Measurements from ENCODE around the gene PTMS. TPM values are rescaled to one million over a fixed set of nuclear protein-coding genes. Genes with fewer than 3 reads are reported as not detected.

PTMS gene
- total RNA-seq, 1 donor from 2014 or later = 129 TPM

DNA sequence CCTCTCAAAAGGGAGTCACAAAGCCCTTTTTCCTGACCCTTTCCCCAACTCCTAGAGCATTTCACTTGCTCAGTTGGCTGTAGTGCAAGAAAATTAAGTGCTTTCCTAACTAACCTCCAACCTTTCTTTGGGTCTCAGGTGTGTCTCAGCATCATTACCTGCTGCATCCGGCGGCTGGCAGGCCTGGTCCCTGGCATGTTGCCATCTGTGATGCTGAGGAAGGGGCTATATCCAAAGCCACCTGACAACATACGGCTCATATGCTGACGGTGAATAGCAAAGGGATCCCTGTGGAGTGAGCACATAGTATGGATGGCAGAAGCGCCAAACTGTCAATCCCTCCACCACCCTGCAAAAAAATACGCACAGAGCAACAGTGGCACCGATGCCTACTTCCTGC, 14.4 kb upstream of the PTMS start:
- intact Hi-C loops (cut with micrococcal nuclease) = no loop called here

GRCh38 chr12:6752167-6752920, 13.8 kb upstream of the PTMS start:
- intact Hi-C loops (cut with micrococcal nuclease) = no loop called here

- intact Hi-C loops (cut with micrococcal nuclease) = loop anchor here (1.0 kb wide), 13 partner anchors 11 to 146 kb away; partner anchors contain the start of genes CD4, CHD4, COPS7A and ING4
These were observed 13.0 kb upstream of the PTMS start, which contains the start of gene MLF2 for GRCh38 chr12:6752921-6753771. MLF2 (minus strand) TSS chr12:6753141; CDS start chr12:6752334, 807 bp downstream.

GRCh38 chr12:6753772-6754356, 12.3 kb upstream of the PTMS start:
- intact Hi-C loops (cut with micrococcal nuclease) = loop anchor here (1.0 kb wide), 13 partner anchors 10 to 147 kb away; partner anchors contain the start of genes CD4, CHD4, COPS7A and ING4

DNA sequence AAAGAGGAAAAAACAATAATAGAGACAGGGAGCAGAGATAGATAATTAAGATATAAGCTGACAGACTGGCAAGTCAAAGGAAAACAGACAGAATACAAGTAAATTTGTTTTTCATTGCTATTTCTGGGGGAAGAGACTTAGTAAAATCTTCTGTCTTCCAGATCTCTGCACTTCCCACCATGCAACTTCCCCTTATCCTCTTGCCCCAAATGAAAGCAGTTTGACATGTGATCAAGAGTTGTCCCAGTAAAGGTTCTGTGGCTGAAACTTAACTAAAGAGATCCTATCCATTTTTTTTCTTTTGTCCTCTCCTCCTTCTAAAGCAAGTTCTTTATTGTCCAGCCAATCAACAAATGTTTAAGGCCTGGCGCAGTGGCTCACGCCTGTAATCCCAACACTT, 11.8 kb upstream of the PTMS start:
- intact Hi-C loops (cut with micrococcal nuclease) = no loop called here

DNA sequence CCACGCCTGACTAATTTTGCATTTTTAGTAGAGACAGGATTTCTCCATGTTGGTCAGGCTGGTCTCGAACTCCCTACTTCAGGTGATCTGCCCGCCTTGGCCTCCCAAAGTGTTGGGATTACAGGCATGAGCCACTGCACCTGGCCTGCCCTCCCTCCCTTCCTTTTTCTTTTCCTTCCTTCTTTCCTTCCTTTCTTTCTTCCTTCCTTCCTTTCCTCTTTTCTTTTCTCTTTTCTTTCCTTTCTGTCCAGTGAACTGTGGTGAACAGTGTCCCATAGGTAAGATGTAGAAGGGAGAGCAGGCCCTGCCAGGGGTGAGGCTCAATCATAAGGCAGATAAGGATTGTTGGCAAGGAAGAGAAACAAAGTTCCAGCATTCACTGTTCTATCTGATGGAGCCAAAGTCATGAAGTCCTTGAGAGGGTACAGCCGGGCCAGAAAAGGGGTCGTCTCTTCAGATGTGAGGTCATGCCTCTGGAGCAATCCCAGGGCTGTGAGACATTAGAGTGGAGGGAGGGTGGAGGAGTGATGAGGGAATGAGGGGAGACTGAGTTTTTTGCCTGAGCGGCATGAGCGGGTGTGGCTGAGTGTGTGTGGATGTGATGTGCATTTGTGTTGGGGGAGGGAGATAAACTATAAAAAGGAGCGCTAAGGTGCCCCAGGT, 9.0 kb upstream of the PTMS start:
- intact Hi-C loops (cut with micrococcal nuclease) = no loop called here

DNA sequence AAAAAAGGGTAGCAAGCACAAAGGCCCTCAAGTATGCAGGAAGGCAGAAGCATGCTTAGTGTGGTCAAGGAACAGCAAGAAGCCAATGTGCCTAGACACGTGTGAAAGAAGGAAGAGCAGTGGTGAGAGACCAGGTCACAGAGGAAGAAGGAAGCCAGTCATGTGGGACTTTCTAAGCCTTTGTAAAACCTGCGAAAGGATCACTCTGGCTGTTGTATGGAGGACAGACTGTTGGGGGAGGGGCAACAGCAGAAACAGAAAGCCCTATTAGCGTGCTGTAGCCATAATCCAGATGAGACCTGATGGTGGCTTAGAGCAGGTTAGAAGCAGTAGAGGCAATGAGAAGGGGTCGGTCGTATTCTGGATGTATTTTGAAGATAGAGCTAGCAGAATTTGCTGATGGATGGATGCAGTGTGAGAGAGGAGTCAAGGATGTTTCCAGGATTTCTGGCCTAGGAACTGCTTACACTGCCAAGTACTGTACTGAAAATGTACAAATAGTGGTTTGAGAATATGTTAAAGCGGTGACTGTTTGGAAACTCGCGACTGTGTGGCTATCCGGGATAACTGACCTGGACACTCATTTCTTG, 7.6 kb upstream of the PTMS start:
- intact Hi-C loops (cut with micrococcal nuclease) = no loop called here

DNA sequence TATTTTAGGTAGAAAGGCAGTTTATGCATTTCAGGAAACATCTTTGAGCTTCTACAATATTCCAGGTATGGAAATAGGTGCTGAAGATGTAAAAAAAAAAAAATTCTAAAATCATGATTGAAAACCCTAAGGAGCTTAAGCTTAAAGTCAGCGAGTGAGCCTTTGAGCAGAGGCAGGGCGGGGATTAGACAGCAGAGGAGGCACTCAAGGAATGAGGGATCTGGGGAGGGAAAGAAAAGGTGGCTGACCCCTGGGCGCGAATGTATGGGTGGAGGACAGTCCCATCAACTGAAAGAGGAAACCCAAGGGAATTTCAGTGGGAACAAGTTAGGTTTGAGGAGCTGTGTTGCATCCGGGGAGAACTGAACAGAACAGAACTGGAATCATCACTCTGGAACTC, 6.4 kb upstream of the PTMS start:
- intact Hi-C loops (cut with micrococcal nuclease) = no loop called here

DNA sequence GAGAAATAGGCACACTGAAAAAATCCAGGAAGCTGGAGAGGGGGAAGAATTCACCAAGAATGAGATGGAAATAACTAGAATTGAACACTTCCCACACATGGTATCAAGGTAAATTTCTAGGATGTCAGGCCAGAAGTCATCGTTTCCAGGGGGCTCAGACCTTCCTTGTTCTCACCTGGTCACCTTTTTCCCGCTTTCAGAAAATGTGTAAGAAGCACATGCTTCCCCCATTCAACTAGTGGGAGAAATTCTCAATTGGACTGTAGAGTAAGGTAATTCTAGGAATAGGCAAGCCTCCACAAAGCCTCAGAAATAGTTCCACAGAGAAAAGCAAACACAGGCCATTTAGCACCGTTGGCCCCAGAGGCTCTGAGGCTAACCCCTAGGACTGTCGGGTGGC, 2.8 kb upstream of the PTMS start:
- intact Hi-C loops (cut with micrococcal nuclease) = no loop called here

DNA sequence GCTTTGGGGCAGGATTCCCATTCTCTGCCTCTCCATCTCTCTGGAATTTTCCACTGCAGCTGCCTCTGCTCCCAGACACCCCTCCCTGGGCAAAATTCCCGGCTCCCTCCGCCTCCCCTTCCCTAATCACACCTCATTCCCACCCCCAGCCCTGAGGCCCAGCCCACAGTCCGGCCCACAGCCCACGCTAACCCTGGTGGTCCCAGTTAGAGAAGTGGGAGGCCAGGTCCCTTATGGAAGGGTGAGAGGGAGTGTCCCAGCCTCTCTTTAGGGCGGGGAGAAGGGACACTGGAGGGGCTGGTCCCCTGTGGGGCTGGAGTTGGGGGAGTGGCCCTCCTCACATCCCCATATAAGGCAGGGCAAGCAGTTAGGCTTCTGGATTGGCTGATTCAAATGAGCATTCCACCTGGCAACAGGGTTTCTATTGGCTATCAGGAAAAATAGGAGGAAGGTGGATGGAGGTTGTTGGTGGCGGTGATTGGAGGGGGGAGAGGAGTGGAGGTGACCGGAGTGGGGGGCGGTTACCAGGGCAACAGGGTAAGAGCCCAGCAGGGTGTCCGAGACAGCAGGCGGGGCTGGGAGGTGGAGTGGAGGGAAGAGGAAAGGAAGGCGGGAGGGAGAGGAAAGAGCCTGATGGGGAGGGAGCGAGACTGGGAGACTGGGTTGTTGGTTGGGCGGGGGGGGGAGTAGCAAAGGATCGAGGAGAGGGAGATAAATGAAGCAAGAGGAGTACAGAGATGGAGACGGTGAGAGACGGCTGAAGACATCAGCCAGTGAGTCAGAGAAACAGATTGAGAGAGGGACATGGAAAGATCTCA, 1.9 kb upstream of the PTMS start:
- intact Hi-C loops (cut with micrococcal nuclease) = loop anchor here (1.0 kb wide), 2 partner anchors 11 to 25 kb away; partner anchors contain the start of genes CD4 and MLF2

GRCh38 chr12:6765048-6765633, 1.0 kb upstream of the PTMS start:
- intact Hi-C loops (cut with micrococcal nuclease) = loop anchor here (5.0 kb wide), 1 partner anchor 208 kb away; the partner anchor contains the start of gene IFFO1

DNA sequence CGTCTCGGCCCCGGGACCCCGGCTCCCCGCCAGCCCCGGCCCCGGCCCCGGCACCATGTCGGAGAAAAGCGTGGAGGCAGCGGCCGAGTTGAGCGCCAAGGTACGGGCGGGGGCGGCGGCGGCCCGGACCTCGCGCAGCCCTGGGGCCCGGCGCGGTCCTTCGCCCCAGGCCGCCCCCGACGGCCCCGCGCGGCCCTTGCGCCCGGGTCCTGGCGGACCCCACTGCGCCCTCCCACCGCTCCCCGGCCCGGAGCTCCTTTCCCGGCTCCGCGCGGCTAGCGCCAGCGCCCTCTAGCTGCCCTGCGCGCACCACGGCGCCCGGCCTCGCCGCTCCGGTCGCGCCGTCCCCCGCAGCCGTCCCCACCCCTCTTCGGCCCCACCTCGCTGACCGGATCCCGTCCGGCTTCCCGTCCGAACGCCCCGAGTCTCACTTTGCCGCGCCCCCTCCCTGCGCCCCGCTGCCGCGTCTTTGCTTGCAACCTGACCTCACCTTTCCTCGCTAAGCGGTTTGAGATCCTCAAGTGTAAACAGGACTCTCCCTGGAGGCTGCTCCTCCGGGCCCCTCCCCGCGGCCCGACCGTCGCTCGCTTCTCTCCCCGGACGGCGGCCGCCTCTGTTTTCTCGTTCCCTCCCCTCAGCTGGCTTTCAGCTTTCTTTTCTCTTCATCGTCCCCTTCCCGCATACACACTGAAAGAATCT, 637 bp downstream of the PTMS start:
- intact Hi-C loops (cut with micrococcal nuclease) = loop anchor here (1.0 to 5.0 kb wide), 5 partner anchors 9 to 272 kb away; partner anchors contain the start of genes COPS7A, IFFO1 and NCAPD2

DNA sequence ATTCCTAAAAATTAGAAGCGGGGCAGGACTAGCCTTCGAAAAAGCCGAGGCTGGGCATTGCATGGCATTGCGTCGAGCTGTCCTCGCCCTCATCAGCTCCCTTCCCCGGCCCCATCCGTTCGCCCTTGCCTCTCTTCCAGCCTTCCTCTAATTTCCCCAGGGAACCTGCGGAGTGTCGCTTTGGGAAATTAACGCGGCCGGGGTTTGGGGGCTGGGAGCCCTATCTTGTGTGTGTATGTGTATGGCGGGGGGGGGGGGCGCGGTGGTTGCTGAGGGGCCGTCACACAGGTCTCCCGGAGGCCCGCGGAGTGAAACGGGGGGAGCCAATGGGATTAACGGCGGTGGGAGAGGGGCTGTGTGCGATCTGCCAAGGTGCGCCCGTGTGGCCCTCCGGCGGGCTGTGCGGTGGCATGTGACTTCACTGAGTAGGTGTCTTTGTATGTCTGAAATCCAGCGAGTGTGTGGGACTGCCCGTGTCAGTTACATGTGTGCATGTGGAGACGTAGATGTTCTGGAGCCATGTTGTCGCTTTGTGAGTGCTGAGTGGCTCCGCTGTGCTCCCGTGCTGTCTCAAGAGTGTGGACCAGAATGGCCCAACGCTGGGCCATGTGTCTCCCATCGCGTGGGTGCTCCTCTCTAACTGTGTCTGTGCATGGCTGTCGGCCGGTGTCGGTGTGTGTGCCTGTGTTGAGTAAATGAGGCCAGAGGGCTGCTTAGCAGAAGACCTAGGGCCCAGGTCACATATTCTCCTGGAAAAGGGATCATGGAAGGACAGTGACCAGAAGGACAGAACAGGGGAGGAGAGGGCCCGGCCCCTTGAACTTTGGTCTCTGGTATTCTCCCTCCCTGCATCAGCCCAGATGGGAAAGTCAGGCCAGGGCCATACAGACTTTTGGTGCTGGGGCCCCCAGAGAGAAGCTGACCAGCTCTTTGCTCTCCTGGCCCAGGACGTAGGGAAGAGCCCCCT, 1.5 kb downstream of the PTMS start:
- intact Hi-C loops (cut with micrococcal nuclease) = loop anchor here (5.0 kb wide), 1 partner anchor 210 kb away; the partner anchor contains the start of gene IFFO1

DNA sequence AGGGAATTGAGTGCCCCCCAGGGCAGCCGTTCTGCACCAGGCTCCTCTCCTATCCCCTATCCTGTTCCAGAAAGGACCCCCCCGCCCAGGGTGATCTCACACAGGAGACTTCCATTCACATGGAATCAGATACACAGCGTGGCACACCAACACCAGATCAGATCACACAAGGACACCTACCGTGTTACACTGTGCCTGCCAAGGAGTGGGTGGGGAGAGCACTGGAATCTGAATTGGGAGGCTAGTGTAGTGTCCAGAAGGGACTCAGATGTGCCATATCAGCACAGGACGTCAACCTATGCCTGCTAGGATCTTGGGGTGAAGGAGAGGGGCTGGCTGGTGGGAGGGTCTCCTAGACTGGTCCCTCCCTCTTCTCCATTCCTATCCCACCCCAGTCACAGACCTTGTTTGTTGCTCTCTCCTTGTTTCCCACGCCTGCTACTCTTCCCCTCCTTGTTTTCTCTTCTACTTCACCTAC, 2.3 kb downstream of the PTMS start:
- intact Hi-C loops (cut with micrococcal nuclease) = loop anchor here (5.0 kb wide), 1 partner anchor 211 kb away; the partner anchor contains the start of gene IFFO1

- intact Hi-C loops (cut with micrococcal nuclease) = loop anchor here (5.0 kb wide), 1 partner anchor 212 kb away; the partner anchor contains the start of gene IFFO1
These were observed 2.8 kb downstream of the PTMS start for GRCh38 chr12:6768990-6769389.

DNA sequence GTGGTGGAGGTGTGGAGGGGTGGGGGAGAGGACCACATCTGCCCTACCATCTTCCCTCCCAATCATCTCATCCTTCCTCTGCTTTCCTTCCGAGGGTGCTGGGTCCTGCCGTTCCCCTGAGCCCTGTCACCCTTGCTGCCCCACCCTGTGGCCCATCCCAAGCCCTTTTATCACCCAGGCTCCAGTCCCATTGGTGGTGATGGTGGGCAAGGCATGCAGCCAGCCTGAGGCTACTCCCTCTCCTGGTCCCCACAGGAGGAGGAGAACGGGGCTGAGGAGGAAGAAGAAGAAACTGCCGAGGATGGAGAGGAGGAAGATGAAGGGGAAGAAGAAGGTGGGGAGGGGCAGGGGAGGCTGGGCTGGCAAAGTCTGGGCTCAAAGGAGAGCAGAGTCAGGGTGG, 3.5 kb downstream of the PTMS start:
- intact Hi-C loops (cut with micrococcal nuclease) = loop anchor here (5.0 kb wide), 1 partner anchor 212 kb away; the partner anchor contains the start of gene IFFO1

GRCh38 chr12:6770094-6770493, 3.9 kb downstream of the PTMS start:
- intact Hi-C loops (cut with micrococcal nuclease) = no loop called here
